ENCODE results near the gene ZNF839. TPM values are rescaled to one million over a fixed set of nuclear protein-coding genes. Genes with fewer than 3 reads are reported as not detected.

ZNF839 gene
- total RNA-seq (2021) (15.1 to 16.6 TPM (median 15.2 TPM) in 3 replicates), Bru-seq, nascent RNA (percentile 71 among the genes with signal in this experiment)
- long read RNA-seq, experiment 1, transcript ZNF839-206 (8 exons, 2,971 nt): minor isoform, 5 of 28 reads
- long read RNA-seq, experiment 1, transcript ZNF839-202 (8 exons, 2,987 nt): major isoform, 10 of 28 reads
- long read RNA-seq, experiment 1, partial matches to known transcripts: 1 of 28 reads
- long read RNA-seq, experiment 1, other reads (novel, unspliced or antisense): 12 of 28 reads
- long read RNA-seq, experiment 2, partial matches to known transcripts: 4 of 10 reads
- long read RNA-seq, experiment 2, other reads (novel, unspliced or antisense): 3 of 10 reads
- long read RNA-seq, experiment 3, partial matches to known transcripts: 0 of 1 reads
- long read RNA-seq, experiment 3, other reads (novel, unspliced or antisense): 1 of 1 reads

DNA sequence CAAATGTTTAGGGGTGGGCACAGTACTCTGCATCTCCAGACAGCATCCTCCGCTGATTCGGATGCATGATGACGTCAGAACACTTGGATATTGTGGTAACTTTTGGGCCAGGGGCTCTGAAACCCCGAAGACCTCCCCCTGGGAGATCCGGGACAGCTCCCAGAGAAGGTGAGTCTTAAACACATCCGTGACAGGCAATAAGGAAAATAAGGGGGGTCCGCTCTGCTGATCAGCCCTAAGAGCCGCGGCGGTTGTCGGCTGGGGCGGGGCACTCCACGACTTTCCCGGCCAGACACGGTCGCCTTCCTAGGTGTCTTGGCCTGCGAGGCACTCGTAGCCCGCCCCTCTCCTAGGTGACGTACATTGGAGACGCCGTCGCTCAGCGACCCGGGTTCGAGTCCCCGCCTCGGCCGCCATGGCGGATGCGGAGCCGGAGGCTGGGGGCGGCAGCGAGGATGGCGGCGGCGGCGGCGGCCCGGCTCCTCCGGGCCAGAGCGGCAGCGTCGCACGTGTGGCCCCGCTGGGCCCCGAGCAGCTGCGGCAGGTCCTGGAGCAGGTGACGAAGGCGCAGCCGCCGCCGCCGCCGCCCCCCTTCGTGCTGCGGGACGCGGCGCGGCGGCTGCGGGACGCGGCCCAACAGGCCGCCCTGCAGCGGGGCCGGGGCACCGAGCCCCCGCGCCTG is at the start of gene ZNF839:
Gene ZNF839 (plus strand): TSS at position 396 of the 682 bp plus-strand sequence. CDS start 20 bp downstream, at position 416.
- no peaks in the 10 kb centered on the region for H3K9me3 Mint-ChIP-seq
- ATAC-seq (peak; percentile 43), DNase-seq (ENCODE audit: low spot score) (peak; percentile 93)
- CTCF ChIA-PET: no interaction called here
- no peaks in the 10 kb centered on the region for H3K36me3 Mint-ChIP-seq
- peaks cover 44% of the 10 kb centered on the region for H3K4me1 Mint-ChIP-seq
- peak within 1 kb of the TSS; percentile 88 for H3K27ac Mint-ChIP-seq
- peak within 1 kb of the TSS; percentile 93 for H3K4me3 Mint-ChIP-seq
- peaks cover 16% of the 10 kb centered on the region for H3K27me3 Mint-ChIP-seq (ENCODE audit: low read depth)
- POLR2A ChIA-PET: no interaction called here
- TF ChIP-seq, protein P1, sequence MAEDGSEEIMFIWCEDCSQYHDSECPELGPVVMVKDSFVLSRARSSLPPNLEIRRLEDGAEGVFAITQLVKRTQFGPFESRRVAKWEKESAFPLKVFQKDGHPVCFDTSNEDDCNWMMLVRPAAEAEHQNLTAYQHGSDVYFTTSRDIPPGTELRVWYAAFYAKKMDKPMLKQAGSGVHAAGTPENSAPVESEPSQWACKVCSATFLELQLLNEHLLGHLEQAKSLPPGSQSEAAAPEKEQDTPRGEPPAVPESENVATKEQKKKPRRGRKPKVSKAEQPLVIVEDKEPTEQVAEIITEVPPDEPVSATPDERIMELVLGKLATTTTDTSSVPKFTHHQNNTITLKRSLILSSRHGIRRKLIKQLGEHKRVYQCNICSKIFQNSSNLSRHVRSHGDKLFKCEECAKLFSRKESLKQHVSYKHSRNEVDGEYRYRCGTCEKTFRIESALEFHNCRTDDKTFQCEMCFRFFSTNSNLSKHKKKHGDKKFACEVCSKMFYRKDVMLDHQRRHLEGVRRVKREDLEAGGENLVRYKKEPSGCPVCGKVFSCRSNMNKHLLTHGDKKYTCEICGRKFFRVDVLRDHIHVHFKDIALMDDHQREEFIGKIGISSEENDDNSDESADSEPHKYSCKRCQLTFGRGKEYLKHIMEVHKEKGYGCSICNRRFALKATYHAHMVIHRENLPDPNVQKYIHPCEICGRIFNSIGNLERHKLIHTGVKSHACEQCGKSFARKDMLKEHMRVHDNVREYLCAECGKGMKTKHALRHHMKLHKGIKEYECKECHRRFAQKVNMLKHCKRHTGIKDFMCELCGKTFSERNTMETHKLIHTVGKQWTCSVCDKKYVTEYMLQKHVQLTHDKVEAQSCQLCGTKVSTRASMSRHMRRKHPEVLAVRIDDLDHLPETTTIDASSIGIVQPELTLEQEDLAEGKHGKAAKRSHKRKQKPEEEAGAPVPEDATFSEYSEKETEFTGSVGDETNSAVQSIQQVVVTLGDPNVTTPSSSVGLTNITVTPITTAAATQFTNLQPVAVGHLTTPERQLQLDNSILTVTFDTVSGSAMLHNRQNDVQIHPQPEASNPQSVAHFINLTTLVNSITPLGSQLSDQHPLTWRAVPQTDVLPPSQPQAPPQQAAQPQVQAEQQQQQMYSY (CRISPR knock-in tag; IDR thresholded peaks at IDR 0.05): no peak
- TF ChIP-seq NR1H2 (CRISPR knock-in tag; IDR thresholded peaks at IDR 0.05) (no peak), JUN (CRISPR knock-in tag; IDR thresholded peaks at IDR 0.05) (0 out of 2 replicates have a peak, but pooled peaks have one; percentile 23), ZNF416 (CRISPR knock-in tag; IDR thresholded peaks at IDR 0.05) (0 out of 2 replicates have a peak, but pooled peaks have one; percentile 17), ATF1 (CRISPR knock-in tag; IDR thresholded peaks at IDR 0.05) (peak; percentile 54; the same call in 1 of the 2 replicates), ESRRA (CRISPR knock-in tag; IDR thresholded peaks at IDR 0.05; ENCODE audit: borderline replicate concordance) (no peak), SP1 (CRISPR knock-in tag; conservative IDR thresholded peaks at IDR 0.05) (peak; percentile 91), ZBTB21 (CRISPR knock-in tag; IDR thresholded peaks at IDR 0.05; ENCODE audit: borderline replicate concordance) (peak; percentile 70; the same call in 1 of the 2 replicates)
- TF ChIP-seq, protein P2, sequence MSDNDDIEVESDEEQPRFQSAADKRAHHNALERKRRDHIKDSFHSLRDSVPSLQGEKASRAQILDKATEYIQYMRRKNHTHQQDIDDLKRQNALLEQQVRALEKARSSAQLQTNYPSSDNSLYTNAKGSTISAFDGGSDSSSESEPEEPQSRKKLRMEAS (CRISPR knock-in tag; IDR thresholded peaks at IDR 0.05): 0 out of 2 replicates have a peak, but pooled peaks have one; percentile 41
- TF ChIP-seq, protein P3, sequence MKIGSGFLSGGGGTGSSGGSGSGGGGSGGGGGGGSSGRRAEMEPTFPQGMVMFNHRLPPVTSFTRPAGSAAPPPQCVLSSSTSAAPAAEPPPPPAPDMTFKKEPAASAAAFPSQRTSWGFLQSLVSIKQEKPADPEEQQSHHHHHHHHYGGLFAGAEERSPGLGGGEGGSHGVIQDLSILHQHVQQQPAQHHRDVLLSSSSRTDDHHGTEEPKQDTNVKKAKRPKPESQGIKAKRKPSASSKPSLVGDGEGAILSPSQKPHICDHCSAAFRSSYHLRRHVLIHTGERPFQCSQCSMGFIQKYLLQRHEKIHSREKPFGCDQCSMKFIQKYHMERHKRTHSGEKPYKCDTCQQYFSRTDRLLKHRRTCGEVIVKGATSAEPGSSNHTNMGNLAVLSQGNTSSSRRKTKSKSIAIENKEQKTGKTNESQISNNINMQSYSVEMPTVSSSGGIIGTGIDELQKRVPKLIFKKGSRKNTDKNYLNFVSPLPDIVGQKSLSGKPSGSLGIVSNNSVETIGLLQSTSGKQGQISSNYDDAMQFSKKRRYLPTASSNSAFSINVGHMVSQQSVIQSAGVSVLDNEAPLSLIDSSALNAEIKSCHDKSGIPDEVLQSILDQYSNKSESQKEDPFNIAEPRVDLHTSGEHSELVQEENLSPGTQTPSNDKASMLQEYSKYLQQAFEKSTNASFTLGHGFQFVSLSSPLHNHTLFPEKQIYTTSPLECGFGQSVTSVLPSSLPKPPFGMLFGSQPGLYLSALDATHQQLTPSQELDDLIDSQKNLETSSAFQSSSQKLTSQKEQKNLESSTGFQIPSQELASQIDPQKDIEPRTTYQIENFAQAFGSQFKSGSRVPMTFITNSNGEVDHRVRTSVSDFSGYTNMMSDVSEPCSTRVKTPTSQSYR (CRISPR knock-in tag; IDR thresholded peaks at IDR 0.05): no peak
- TF ChIP-seq, protein P4, sequence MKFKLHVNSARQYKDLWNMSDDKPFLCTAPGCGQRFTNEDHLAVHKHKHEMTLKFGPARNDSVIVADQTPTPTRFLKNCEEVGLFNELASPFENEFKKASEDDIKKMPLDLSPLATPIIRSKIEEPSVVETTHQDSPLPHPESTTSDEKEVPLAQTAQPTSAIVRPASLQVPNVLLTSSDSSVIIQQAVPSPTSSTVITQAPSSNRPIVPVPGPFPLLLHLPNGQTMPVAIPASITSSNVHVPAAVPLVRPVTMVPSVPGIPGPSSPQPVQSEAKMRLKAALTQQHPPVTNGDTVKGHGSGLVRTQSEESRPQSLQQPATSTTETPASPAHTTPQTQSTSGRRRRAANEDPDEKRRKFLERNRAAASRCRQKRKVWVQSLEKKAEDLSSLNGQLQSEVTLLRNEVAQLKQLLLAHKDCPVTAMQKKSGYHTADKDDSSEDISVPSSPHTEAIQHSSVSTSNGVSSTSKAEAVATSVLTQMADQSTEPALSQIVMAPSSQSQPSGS (CRISPR knock-in tag; IDR thresholded peaks at IDR 0.05; ENCODE audit: borderline replicate concordance, low read depth): no peak
- TF ChIP-seq, protein P5, sequence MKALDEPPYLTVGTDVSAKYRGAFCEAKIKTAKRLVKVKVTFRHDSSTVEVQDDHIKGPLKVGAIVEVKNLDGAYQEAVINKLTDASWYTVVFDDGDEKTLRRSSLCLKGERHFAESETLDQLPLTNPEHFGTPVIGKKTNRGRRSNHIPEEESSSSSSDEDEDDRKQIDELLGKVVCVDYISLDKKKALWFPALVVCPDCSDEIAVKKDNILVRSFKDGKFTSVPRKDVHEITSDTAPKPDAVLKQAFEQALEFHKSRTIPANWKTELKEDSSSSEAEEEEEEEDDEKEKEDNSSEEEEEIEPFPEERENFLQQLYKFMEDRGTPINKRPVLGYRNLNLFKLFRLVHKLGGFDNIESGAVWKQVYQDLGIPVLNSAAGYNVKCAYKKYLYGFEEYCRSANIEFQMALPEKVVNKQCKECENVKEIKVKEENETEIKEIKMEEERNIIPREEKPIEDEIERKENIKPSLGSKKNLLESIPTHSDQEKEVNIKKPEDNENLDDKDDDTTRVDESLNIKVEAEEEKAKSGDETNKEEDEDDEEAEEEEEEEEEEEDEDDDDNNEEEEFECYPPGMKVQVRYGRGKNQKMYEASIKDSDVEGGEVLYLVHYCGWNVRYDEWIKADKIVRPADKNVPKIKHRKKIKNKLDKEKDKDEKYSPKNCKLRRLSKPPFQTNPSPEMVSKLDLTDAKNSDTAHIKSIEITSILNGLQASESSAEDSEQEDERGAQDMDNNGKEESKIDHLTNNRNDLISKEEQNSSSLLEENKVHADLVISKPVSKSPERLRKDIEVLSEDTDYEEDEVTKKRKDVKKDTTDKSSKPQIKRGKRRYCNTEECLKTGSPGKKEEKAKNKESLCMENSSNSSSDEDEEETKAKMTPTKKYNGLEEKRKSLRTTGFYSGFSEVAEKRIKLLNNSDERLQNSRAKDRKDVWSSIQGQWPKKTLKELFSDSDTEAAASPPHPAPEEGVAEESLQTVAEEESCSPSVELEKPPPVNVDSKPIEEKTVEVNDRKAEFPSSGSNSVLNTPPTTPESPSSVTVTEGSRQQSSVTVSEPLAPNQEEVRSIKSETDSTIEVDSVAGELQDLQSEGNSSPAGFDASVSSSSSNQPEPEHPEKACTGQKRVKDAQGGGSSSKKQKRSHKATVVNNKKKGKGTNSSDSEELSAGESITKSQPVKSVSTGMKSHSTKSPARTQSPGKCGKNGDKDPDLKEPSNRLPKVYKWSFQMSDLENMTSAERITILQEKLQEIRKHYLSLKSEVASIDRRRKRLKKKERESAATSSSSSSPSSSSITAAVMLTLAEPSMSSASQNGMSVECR (CRISPR knock-in tag; IDR thresholded peaks at IDR 0.05; ENCODE audit: borderline replicate concordance): 0 out of 2 replicates have a peak, but pooled peaks have one; percentile 40
- TF ChIP-seq, protein P6, sequence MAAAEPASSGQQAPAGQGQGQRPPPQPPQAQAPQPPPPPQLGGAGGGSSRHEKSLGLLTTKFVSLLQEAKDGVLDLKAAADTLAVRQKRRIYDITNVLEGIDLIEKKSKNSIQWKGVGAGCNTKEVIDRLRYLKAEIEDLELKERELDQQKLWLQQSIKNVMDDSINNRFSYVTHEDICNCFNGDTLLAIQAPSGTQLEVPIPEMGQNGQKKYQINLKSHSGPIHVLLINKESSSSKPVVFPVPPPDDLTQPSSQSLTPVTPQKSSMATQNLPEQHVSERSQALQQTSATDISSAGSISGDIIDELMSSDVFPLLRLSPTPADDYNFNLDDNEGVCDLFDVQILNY (CRISPR knock-in tag; IDR thresholded peaks at IDR 0.05): peak; percentile 55
- TF ChIP-seq, protein P7, sequence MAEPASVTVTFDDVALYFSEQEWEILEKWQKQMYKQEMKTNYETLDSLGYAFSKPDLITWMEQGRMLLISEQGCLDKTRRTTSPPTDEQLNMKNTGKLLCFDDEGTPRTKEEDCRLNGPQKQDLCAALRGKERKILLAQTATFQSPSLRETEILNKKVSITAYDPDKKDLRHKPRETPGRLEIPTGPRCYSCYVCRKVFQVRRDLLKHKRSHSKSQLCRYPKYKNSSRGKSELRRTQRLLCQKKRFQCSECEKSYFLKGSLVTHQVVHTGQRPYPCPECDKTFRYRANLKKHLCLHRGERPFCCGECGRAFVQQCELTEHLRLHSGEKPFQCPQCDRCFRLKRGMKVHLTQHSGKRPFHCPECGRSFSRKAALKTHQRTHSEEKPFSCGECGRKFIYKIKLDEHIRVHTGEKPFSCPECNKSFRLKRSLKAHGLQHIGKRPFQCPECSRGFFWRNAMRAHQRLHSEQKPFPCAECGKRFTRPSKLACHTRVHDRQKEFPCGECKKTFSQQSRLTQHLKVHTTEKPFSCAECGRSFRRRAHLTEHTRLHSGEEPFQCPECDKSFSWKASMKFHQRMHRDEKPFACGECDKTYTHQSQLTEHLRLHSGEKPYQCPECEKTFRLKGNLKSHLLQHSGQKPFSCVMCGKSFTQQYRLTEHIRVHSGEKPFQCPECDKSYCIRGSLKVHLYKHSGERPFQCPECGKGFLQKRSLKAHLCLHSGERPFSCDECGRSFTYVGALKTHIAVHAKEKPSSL (CRISPR knock-in tag; conservative IDR thresholded peaks at IDR 0.05): no peak

All from WTC11 (cell line).